WTC11 (cell line): ENCODE results near the gene SYNDIG1.

ENCODE experiments used
- CTCF ChIP-seq: fragments of 200-600 bp; IDR thresholded peaks from 2 replicates; pipeline ENCODE4 v1.8.0; 2022; ENCODE audit warnings: antibody characterized with exemption
- FOXK1 ChIP-seq: sonication (generic); formaldehyde crosslinking; IDR thresholded peaks from 2 replicates; pipeline ENCODE4 v1.8.0; 2022; ENCODE audit warnings: mild to moderate bottlenecking, moderate library complexity, missing genetic modification reagents
- KAT7 ChIP-seq: sonication (generic); formaldehyde crosslinking; IDR thresholded peaks from 2 replicates; pipeline ENCODE4 v1.8.1; 2023; ENCODE audit warnings: missing genetic modification reagents, mild to moderate bottlenecking, borderline replicate concordance
- RELA ChIP-seq: sonication (generic); formaldehyde crosslinking; IDR thresholded peaks from 2 replicates; pipeline ENCODE4 v1.8.1; 2022; ENCODE audit warnings: missing genetic modification reagents, mild to moderate bottlenecking, borderline replicate concordance
- TF ChIP-seq, protein P1 (sequence below): fragments of 250-450 bp; sonication (Bioruptor Pico); IDR thresholded peaks from 2 replicates; pipeline ENCODE4 v1.9.0; 2021; ENCODE audit warnings: mild to moderate bottlenecking
- TF ChIP-seq, protein P2 (sequence below): sonication (generic); formaldehyde crosslinking; IDR thresholded peaks from 2 replicates; pipeline ENCODE4 v1.8.1; 2023; ENCODE audit warnings: mild to moderate bottlenecking, missing genetic modification reagents, moderate library complexity

- TF ChIP-seq KAT7 (CRISPR knock-in tag) (no peak), CTCF (no peak), RELA (CRISPR knock-in tag) (no peak), FOXK1 (CRISPR knock-in tag) (no peak)
- TF ChIP-seq, protein P1, sequence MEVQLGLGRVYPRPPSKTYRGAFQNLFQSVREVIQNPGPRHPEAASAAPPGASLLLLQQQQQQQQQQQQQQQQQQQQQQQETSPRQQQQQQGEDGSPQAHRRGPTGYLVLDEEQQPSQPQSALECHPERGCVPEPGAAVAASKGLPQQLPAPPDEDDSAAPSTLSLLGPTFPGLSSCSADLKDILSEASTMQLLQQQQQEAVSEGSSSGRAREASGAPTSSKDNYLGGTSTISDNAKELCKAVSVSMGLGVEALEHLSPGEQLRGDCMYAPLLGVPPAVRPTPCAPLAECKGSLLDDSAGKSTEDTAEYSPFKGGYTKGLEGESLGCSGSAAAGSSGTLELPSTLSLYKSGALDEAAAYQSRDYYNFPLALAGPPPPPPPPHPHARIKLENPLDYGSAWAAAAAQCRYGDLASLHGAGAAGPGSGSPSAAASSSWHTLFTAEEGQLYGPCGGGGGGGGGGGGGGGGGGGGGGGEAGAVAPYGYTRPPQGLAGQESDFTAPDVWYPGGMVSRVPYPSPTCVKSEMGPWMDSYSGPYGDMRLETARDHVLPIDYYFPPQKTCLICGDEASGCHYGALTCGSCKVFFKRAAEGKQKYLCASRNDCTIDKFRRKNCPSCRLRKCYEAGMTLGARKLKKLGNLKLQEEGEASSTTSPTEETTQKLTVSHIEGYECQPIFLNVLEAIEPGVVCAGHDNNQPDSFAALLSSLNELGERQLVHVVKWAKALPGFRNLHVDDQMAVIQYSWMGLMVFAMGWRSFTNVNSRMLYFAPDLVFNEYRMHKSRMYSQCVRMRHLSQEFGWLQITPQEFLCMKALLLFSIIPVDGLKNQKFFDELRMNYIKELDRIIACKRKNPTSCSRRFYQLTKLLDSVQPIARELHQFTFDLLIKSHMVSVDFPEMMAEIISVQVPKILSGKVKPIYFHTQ (CRISPR knock-in tag): no peak
- TF ChIP-seq, protein P2, sequence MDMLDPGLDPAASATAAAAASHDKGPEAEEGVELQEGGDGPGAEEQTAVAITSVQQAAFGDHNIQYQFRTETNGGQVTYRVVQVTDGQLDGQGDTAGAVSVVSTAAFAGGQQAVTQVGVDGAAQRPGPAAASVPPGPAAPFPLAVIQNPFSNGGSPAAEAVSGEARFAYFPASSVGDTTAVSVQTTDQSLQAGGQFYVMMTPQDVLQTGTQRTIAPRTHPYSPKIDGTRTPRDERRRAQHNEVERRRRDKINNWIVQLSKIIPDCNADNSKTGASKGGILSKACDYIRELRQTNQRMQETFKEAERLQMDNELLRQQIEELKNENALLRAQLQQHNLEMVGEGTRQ (CRISPR knock-in tag): no peak
Measured at GRCh38 chr20:24442909-24443308, 26.5 kb upstream of the SYNDIG1 start.
